Karpas-422 (cell line): ENCODE measurements around the gene GALNT2. TPM values are rescaled to one million over a fixed set of nuclear protein-coding genes. Genes with fewer than 3 reads are reported as not detected.

Source experiments
- DNase-seq: peaks from one replicate; pipeline ENCODE4 v3.0.0-alpha.2; 2015
- H2AFZ ChIP-seq: fragments of 200-600 bp; sonication (generic); 2 replicates; pipeline ENCODE4 v1.6.1; 2014; ENCODE audit warnings: antibody characterized with exemption, low read length, mixed read lengths
- H3K27ac ChIP-seq: fragments of 200-600 bp; sonication (generic); 2 replicates; pipeline ENCODE4 v1.5.1; 2014; ENCODE audit warnings: mild to moderate bottlenecking, low read length, moderate library complexity
- H3K27me3 ChIP-seq: fragments of 200-600 bp; sonication (generic); 2 replicates; pipeline ENCODE4 v1.6.1; 2014; ENCODE audit warnings: low read length, mixed read lengths
- H3K36me3 ChIP-seq: fragments of 200-600 bp; sonication (generic); 2 replicates; pipeline ENCODE4 v1.6.1; 2014; ENCODE audit warnings: low read length, mixed read lengths; ENCODE audit not compliant: insufficient read depth
- H3K4me1 ChIP-seq: fragments of 200-600 bp; sonication (generic); 2 replicates; pipeline ENCODE4 v1.6.1; 2014; ENCODE audit warnings: mild to moderate bottlenecking, low read length, mixed read lengths
- H3K4me2 ChIP-seq: fragments of 200-600 bp; sonication (generic); 2 replicates; pipeline ENCODE4 v1.6.1; 2014; ENCODE audit warnings: low read length, low read depth, mild to moderate bottlenecking; ENCODE audit not compliant: poor library complexity, severe bottlenecking
- H3K4me3 ChIP-seq: fragments of 200-600 bp; sonication (generic); 2 replicates; pipeline ENCODE4 v1.5.1; 2014; ENCODE audit warnings: mild to moderate bottlenecking, antibody characterized with exemption, low read length, mixed read lengths
- H3K79me2 ChIP-seq: fragments of 200-600 bp; sonication (generic); 2 replicates; pipeline ENCODE4 v1.6.1; 2014; ENCODE audit warnings: mild to moderate bottlenecking, low read length, mixed read lengths
- H3K9ac ChIP-seq: fragments of 200-600 bp; sonication (generic); 2 replicates; pipeline ENCODE4 v1.6.0; 2014; ENCODE audit warnings: low read length
- H3K9me2 ChIP-seq: fragments of 200-600 bp; sonication (generic), shearing (Covaris generic); replicated peaks from 2 replicates; pipeline ENCODE4 v1.6.0; 2014; ENCODE audit warnings: mild to moderate bottlenecking, low read length, moderate library complexity; ENCODE audit not compliant: insufficient read depth
- H3K9me3 ChIP-seq: fragments of 300-700, 200-600 bp; sonication (generic); 2 replicates; pipeline ENCODE4 v1.6.1; 2014; ENCODE audit warnings: low read length, mixed read lengths
- H4K20me1 ChIP-seq: fragments of 200-600 bp; sonication (generic); 2 replicates; pipeline ENCODE4 v1.6.1; 2014; ENCODE audit warnings: mild to moderate bottlenecking, antibody characterized with exemption, low read length, low read depth; ENCODE audit not compliant: insufficient read depth
- total RNA-seq: library from RNA; depleted of rRNA; stranded (reverse); fragments of >200 nt; shearing (Covaris generic); gene quantifications from 2 replicates; pipeline ENCODE4 v1.2.3, GENCODE V29; 2014; ENCODE audit warnings: low replicate concordance

The GALNT2 gene
- total RNA-seq, 1 experiment from 2014 or later = 2.7 TPM

- Histone ChIP-seq H3K27me3 (no peaks in the 10 kb centered on the region), H4K20me1 (0 out of 2 replicates have a peak, but pooled peaks cover 11% of the 10 kb centered on the region), H3K9me2 (no peaks in the 10 kb centered on the region), H3K79me2 (no peaks in the 10 kb centered on the region), H3K27ac (no peak overlapping the region), H3K9ac (no peak overlapping the region), H3K36me3 (no peaks in the 10 kb centered on the region), H2AFZ (no peak overlapping the region), H3K4me1 (no peaks in the 10 kb centered on the region), H3K4me3 (no peak overlapping the region), H3K9me3 (no peaks in the 10 kb centered on the region), H3K4me2 (no peak overlapping the region)
- DNase-seq = no peak
Observed at GRCh38 chr1:230189341-230189740, 122.3 kb downstream of the GALNT2 start.

DNA sequence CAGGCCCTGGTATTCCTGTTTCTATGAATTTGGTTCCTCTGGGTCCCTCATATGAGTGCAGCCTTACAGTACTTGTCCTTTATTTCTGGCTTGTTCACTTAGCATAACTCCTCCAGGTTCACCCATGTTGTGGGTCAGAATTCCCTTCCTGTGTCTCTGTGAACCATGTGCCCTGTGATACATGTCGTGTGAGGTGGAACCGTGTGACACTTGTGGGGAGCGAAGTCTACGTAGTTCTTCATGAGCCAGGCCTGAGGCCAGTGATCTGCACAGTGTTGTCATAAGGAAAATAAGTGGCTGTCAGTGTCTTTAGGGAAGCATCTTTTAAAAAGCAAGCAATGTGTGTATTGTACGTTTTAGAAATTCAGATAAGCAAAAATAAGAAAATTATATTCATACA lies 122.8 kb downstream of the GALNT2 start:
- Histone ChIP-seq H3K4me1 (no peaks in the 10 kb centered on the region), H3K9ac (no peak overlapping the region), H3K79me2 (no peaks in the 10 kb centered on the region), H3K27me3 (no peaks in the 10 kb centered on the region), H2AFZ (no peak overlapping the region), H4K20me1 (0 out of 2 replicates have a peak, but pooled peaks cover 11% of the 10 kb centered on the region), H3K36me3 (no peaks in the 10 kb centered on the region), H3K9me3 (no peaks in the 10 kb centered on the region), H3K4me2 (no peak overlapping the region), H3K4me3 (no peak overlapping the region), H3K27ac (no peak overlapping the region), H3K9me2 (no peaks in the 10 kb centered on the region)
- no peak for DNase-seq

DNA sequence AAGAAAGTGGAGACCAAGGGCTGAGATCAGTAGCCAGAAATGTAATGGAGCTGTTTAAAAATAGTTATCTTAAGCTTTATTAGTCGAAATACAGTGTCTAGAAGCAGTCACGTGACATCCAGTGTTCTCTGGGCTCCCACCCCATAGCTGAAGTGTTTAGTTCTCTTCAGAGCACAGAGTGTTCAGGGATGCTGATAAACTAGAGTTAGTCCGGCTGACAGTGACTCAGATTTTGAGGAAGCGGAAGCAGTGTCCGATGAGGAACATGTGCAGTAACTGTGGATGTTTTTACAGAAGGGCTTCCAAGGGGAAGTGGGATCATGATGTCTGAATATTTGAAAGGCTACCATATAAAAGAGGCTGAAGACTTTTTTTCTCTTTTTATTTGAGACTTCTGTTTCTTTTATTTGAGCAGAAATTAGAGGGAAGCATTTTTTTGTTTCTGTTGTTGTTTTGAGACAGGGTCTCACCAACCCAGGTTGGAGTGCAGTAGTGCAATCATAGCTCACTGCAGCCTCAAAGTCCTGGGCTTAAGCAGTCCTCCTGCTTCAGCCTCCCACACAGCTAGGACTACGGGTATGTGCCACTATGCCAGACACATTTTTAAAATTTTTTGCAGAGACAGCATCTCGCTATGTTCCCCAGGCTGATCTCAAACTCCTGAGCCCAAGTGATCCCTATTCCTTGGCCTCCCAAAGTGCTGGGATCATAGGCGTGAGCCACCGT lies 124.2 kb downstream of the GALNT2 start:
- Histone ChIP-seq H3K36me3 (no peaks in the 10 kb centered on the region), H3K27ac (no peak overlapping the region), H3K4me3 (no peak overlapping the region), H3K4me2 (no peak overlapping the region), H3K9me3 (no peaks in the 10 kb centered on the region), H4K20me1 (peaks cover 15% of the 10 kb centered on the region; the same call in 1 of the 2 replicates), H3K79me2 (no peaks in the 10 kb centered on the region), H3K9ac (no peak overlapping the region), H3K4me1 (no peaks in the 10 kb centered on the region), H3K9me2 (no peaks in the 10 kb centered on the region), H2AFZ (no peak overlapping the region), H3K27me3 (no peaks in the 10 kb centered on the region)
- DNase-seq = no peak

DNA sequence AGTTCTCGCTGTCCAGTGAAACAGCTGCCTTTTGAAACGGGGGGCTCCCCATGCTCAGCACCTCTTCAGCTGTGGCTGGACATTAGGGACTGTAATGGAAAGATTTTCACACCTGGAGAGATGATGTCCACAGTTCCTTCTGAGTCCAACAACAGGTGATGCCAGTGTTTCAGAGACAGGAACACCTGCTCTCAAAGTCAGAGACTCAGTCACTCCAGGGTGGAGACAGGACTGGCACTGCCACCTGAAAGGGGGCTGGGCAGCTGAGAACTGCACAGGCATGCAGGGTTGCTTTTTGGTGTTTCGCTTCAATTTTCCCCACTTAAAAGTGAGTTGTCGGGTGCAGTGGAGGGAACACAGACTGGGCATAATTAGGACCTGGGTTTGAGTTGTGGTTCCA lies 124.8 kb downstream of the GALNT2 start:
- H4K20me1 ChIP-seq = peaks cover 17% of the 10 kb centered on the region; the same call in 1 of the 2 replicates
- H3K9ac ChIP-seq = no peak overlapping the region
- H3K36me3 ChIP-seq = no peaks in the 10 kb centered on the region
- no peak overlapping the region for H3K27ac ChIP-seq
- H3K4me1 ChIP-seq = no peaks in the 10 kb centered on the region
- no peaks in the 10 kb centered on the region for H3K27me3 ChIP-seq
- DNase-seq = no peak
- no peaks in the 10 kb centered on the region for H3K79me2 ChIP-seq
- H2AFZ ChIP-seq = no peak overlapping the region
- H3K4me3 ChIP-seq = no peak overlapping the region
- no peaks in the 10 kb centered on the region for H3K9me2 ChIP-seq
- no peak overlapping the region for H3K4me2 ChIP-seq
- no peaks in the 10 kb centered on the region for H3K9me3 ChIP-seq

DNA sequence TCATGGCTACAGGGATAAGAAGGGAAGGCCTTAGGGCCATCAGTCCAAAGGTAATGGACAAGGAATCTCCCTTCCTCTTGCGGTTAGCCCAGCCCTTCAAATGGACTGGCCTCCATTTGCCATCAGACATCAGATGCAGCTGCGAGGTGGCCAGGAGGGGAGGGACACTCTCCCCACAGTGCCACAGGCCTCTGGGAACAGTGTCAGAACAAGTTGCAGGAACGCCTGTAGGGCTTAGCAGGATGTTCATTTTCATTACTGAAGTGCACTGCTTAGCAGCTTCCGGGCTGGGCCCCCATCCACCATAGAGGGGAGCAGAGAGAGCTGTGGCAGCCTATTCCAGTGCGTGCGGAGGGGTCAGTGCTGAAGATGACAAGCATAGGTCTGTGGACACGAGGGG lies 127.5 kb downstream of the GALNT2 start:
- no peak overlapping the region for H3K27ac ChIP-seq
- no peak overlapping the region for H2AFZ ChIP-seq
- no peaks in the 10 kb centered on the region for H3K4me1 ChIP-seq
- H4K20me1 ChIP-seq = peaks cover 12% of the 10 kb centered on the region; the same call in 1 of the 2 replicates
- H3K9me3 ChIP-seq = no peaks in the 10 kb centered on the region
- H3K36me3 ChIP-seq = no peaks in the 10 kb centered on the region
- H3K4me2 ChIP-seq = no peak overlapping the region
- no peak overlapping the region for H3K4me3 ChIP-seq
- no peak for DNase-seq
- no peak overlapping the region for H3K9ac ChIP-seq
- no peaks in the 10 kb centered on the region for H3K79me2 ChIP-seq
- no peaks in the 10 kb centered on the region for H3K27me3 ChIP-seq
- no peaks in the 10 kb centered on the region for H3K9me2 ChIP-seq

GRCh38 chr1:230195199-230195598 lies 128.2 kb downstream of the GALNT2 start:
- no peak overlapping the region for H2AFZ ChIP-seq
- DNase-seq = no peak
- H3K4me2 ChIP-seq = no peak overlapping the region
- no peaks in the 10 kb centered on the region for H3K4me1 ChIP-seq
- no peaks in the 10 kb centered on the region for H3K27me3 ChIP-seq
- no peaks in the 10 kb centered on the region for H3K9me3 ChIP-seq
- H3K9ac ChIP-seq = no peak overlapping the region
- H4K20me1 ChIP-seq = peaks cover 12% of the 10 kb centered on the region; the same call in 1 of the 2 replicates
- no peak overlapping the region for H3K27ac ChIP-seq
- no peaks in the 10 kb centered on the region for H3K9me2 ChIP-seq
- H3K4me3 ChIP-seq = no peak overlapping the region
- no peaks in the 10 kb centered on the region for H3K36me3 ChIP-seq
- H3K79me2 ChIP-seq = no peaks in the 10 kb centered on the region

GRCh38 chr1:230196077-230196476 lies 129.0 kb downstream of the GALNT2 start:
- no peak overlapping the region for H2AFZ ChIP-seq
- no peak for DNase-seq
- no peak overlapping the region for H3K9ac ChIP-seq
- no peaks in the 10 kb centered on the region for H3K9me2 ChIP-seq
- H3K9me3 ChIP-seq = no peaks in the 10 kb centered on the region
- no peaks in the 10 kb centered on the region for H3K27me3 ChIP-seq
- peaks cover 12% of the 10 kb centered on the region; the same call in 1 of the 2 replicates for H4K20me1 ChIP-seq
- H3K4me1 ChIP-seq = no peaks in the 10 kb centered on the region
- no peak overlapping the region for H3K4me2 ChIP-seq
- H3K27ac ChIP-seq = no peak overlapping the region
- no peaks in the 10 kb centered on the region for H3K36me3 ChIP-seq
- H3K4me3 ChIP-seq = no peak overlapping the region
- no peaks in the 10 kb centered on the region for H3K79me2 ChIP-seq

DNA sequence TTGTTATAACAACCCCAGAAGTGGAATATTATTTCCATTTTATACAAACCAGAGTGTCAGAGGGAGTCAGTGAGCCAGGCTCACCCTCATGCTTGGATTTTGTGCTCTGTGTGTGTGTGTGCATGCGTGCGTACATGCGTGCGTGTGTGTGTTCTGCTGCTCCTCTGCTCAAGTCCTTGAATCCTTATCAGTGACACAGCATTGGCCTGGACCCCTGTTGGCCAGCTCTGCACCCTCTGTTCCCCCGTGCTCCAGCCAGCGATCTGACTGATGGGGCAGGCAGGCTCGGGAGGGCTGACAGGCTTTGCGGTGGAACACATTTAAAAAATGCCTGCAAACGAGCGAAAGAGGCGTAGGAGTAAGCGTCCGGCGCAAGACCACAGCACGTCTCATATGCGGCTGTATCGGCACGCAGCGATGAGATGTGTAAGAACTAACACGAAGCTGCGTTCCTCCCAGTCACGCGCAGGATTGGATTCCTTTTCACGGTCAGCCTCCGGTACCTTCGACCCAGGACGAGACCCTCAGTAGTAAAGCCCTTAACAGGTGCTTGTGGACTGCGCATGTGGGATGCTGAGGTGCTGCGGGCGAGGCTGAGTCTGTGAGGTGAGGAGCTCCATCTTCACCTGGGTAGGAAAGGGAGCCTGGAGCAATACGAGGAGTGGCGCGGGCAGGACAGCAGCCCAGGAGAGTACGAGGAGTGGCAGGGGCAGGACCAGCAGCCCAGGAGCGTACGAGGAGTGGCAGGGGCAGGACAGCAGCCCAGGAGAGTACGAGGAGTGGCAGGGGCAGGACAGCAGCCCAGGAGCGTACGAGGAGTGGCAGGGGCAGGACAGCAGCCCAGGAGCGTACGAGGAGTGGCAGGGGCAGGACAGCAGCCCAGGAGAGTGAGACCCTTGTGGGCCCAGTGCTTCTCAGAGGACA lies 130.9 kb downstream of the GALNT2 start:
- no peak for DNase-seq
- H2AFZ ChIP-seq = no peak overlapping the region
- no peaks in the 10 kb centered on the region for H3K4me1 ChIP-seq
- H3K4me2 ChIP-seq = no peak overlapping the region
- H3K27me3 ChIP-seq = no peaks in the 10 kb centered on the region
- H3K9me2 ChIP-seq = no peaks in the 10 kb centered on the region
- no peak overlapping the region for H3K9ac ChIP-seq
- H3K4me3 ChIP-seq = no peak overlapping the region
- H3K27ac ChIP-seq = no peak overlapping the region
- peaks cover 9% of the 10 kb centered on the region; the same call in 1 of the 2 replicates for H4K20me1 ChIP-seq
- no peaks in the 10 kb centered on the region for H3K79me2 ChIP-seq
- H3K36me3 ChIP-seq = no peaks in the 10 kb centered on the region
- no peaks in the 10 kb centered on the region for H3K9me3 ChIP-seq
